ENCODE results near the gene PISD. TPM values are rescaled to one million over a fixed set of nuclear protein-coding genes. Genes with fewer than 3 reads are reported as not detected.
"Not testable (repeated sequence)": the region's sequence is repeated elsewhere in the genome, so short reads cannot be mapped to it uniquely, and the experiment has no call there.

The PISD gene
- total and polyA plus RNA-seq, 2 donors (not counting 3 experiments of a cell fraction or from before 2014, with no cell fraction given): 53.4 to 58.0 TPM

DNA sequence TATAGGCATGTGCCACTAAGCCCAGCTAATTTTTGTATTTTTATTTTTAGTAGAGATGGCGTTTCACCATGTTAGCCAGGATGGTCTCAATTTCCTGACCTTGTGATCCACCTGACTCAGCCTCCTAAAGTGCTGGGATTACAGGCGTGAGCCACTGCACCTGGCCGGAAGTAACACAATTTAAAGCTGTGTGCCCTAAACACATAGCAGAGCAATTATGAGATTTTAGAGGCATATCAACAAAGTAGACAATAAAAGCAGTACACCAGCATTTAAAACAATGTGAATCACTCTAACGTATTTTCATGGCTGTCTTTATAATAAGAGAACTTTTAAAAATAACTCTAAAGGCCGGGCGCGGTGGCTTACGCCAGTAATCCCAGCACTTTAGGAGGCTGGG is 45.5 kb upstream of the PISD start:
- H3K4me3 ChIP-seq (replicated peaks in 1 of 3; ENCODE audit: insufficient read depth in 1 of 3, low read depth in 1 of 3, low read length in 3 of 3): no peak overlapping the region
- dilution Hi-C loops (cut with MboI; ENCODE audit: extremely low pct_ligation_motif_present, low sequenced_read_pairs): no loop called here
- intact Hi-C loops (cut with micrococcal nuclease): no loop called here
- no peaks in the 10 kb centered on the region for H3K79me2 ChIP-seq (ENCODE audit: control insufficient read depth, insufficient read depth, low read length)
- no peaks in the 10 kb centered on the region for H3K4me1 ChIP-seq (ENCODE audit: control insufficient read depth, extremely low read depth, insufficient read depth, low read length)
- H3K27ac ChIP-seq (ENCODE audit: insufficient read depth, low read depth, low read length): no peak overlapping the region
- no peak overlapping the region for H3K4me2 ChIP-seq (ENCODE audit: insufficient read depth, low read length)
- FAIRE-seq (no peak), DNase-seq (ENCODE audit: low read depth, low spot score) (no peak)
- ChIA-PET POLR2A (no interaction called here), CTCF (interaction anchor here (1.4 kb wide), 1 partner anchor 42 kb away, joined by 3 read pairs; no protein-coding TSS in a partner anchor)
- H3K9ac ChIP-seq (replicated peaks; ENCODE audit: extremely low read depth, insufficient read depth, low read length): no peak overlapping the region
- H3K9me3 ChIP-seq (replicated peaks; ENCODE audit: control insufficient read depth, insufficient read depth, low read length): no peaks in the 10 kb centered on the region
- H3K9me1 ChIP-seq (replicated peaks; ENCODE audit: control insufficient read depth, extremely low read depth, insufficient read depth, low read length): no peaks in the 10 kb centered on the region
- BruUV-seq (replicated peaks): no TSS peak
- no peak for TF ChIP-seq JUN (IDR thresholded peaks at IDR 0.05; ENCODE audit: borderline replicate concordance, insufficient read depth, insufficient read length, low read depth)
- no peaks in the 10 kb centered on the region for H3K27me3 ChIP-seq (ENCODE audit: control insufficient read depth in 2 of 2, insufficient read depth in 2 of 2, low read length in 2 of 2)
- no peak overlapping the region for H2AFZ ChIP-seq (ENCODE audit: low read depth, low read length)
- H4K20me1 ChIP-seq (replicated peaks; ENCODE audit: control insufficient read depth, extremely low read depth, insufficient read depth, low read length): no peaks in the 10 kb centered on the region
- peaks cover 5 to 20% of the 10 kb centered on the region in 2 experiments for H3K36me3 ChIP-seq (ENCODE audit: control insufficient read depth in 2 of 2, extremely low read depth in 1 of 2, insufficient read depth in 2 of 2, low read length in 2 of 2)

DNA sequence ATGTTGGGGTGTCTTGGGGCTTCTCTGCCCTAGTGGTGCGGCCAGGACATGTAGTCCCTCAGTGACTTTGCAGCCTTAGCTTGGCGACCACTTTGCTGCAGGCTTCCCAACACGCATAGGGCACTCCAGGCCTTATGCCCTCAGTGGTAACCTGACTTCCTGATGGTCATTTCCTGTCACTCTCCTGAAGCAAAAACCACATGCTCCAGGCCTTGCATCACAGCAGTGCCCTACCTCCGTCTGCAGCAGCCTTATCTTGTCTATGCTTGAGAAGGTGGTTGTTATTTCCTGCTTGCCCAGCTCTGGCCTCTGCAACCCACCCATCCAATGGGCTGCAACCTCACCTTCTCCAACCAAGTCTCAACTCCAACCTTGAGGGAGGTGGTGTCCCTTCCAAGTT is 33.4 kb upstream of the PISD start:
- Histone ChIP-seq H3K27ac (ENCODE audit: insufficient read depth, low read depth, low read length) (no peak overlapping the region), H3K27me3 (ENCODE audit: control insufficient read depth in 2 of 2, insufficient read depth in 2 of 2, low read length in 2 of 2) (no peaks in the 10 kb centered on the region), H3K4me2 (ENCODE audit: insufficient read depth, low read length) (no peak overlapping the region), H3K9ac (replicated peaks; ENCODE audit: extremely low read depth, insufficient read depth, low read length) (no peak overlapping the region), H3K36me3 (ENCODE audit: control insufficient read depth in 2 of 2, extremely low read depth in 1 of 2, insufficient read depth in 2 of 2, low read length in 2 of 2) (peaks cover 4 to 16% of the 10 kb centered on the region in 2 experiments), H3K9me3 (replicated peaks; ENCODE audit: control insufficient read depth, insufficient read depth, low read length) (no peaks in the 10 kb centered on the region), H3K4me3 (replicated peaks in 1 of 3; ENCODE audit: insufficient read depth in 1 of 3, low read depth in 1 of 3, low read length in 3 of 3) (no peak overlapping the region), H3K4me1 (ENCODE audit: control insufficient read depth, extremely low read depth, insufficient read depth, low read length) (peaks cover 3% of the 10 kb centered on the region), H3K79me2 (ENCODE audit: control insufficient read depth, insufficient read depth, low read length) (no peaks in the 10 kb centered on the region), H3K9me1 (replicated peaks; ENCODE audit: control insufficient read depth, extremely low read depth, insufficient read depth, low read length) (no peaks in the 10 kb centered on the region), H2AFZ (ENCODE audit: low read depth, low read length) (no peak overlapping the region), H4K20me1 (replicated peaks; ENCODE audit: control insufficient read depth, extremely low read depth, insufficient read depth, low read length) (no peaks in the 10 kb centered on the region)
- TF ChIP-seq GATA2 (IDR thresholded peaks at IDR 0.05; ENCODE audit: insufficient read depth, insufficient read length, low read depth, low read length): no peak
- TF ChIP-seq, protein P1, sequence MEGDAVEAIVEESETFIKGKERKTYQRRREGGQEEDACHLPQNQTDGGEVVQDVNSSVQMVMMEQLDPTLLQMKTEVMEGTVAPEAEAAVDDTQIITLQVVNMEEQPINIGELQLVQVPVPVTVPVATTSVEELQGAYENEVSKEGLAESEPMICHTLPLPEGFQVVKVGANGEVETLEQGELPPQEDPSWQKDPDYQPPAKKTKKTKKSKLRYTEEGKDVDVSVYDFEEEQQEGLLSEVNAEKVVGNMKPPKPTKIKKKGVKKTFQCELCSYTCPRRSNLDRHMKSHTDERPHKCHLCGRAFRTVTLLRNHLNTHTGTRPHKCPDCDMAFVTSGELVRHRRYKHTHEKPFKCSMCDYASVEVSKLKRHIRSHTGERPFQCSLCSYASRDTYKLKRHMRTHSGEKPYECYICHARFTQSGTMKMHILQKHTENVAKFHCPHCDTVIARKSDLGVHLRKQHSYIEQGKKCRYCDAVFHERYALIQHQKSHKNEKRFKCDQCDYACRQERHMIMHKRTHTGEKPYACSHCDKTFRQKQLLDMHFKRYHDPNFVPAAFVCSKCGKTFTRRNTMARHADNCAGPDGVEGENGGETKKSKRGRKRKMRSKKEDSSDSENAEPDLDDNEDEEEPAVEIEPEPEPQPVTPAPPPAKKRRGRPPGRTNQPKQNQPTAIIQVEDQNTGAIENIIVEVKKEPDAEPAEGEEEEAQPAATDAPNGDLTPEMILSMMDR (IDR thresholded peaks at IDR 0.05; ENCODE audit: extremely low read depth in 1 of 2, insufficient read depth in 1 of 2, low read depth in 1 of 2, low read length in 2 of 2): no peak
- no peak for TF ChIP-seq EZH2 (IDR thresholded peaks at IDR 0.05; ENCODE audit: borderline replicate concordance, low read depth, low read length, severe bottlenecking)
- no peak for TF ChIP-seq MYC (IDR thresholded peaks at IDR 0.05; ENCODE audit: low read depth, low read length)
- no peak for TF ChIP-seq POLR2A (IDR thresholded peaks at IDR 0.05; ENCODE audit: low read depth, low read length)
- TF ChIP-seq POLR2AphosphoS5 (IDR thresholded peaks at IDR 0.05; ENCODE audit: insufficient read depth, low read depth, low read length): no peak
- no peak for TF ChIP-seq FOS (IDR thresholded peaks at IDR 0.05; ENCODE audit: borderline replicate concordance, insufficient read depth, low read length)
- TF ChIP-seq JUN (IDR thresholded peaks at IDR 0.05; ENCODE audit: borderline replicate concordance, insufficient read depth, insufficient read length, low read depth): no peak
- POLR2A ChIA-PET: no interaction called here
- intact Hi-C loops (cut with micrococcal nuclease): no loop called here
- FAIRE-seq: peak; percentile 12
- no peak for DNase-seq (ENCODE audit: low read depth, low spot score)
- dilution Hi-C loops (cut with MboI; ENCODE audit: extremely low pct_ligation_motif_present, low sequenced_read_pairs): no loop called here
- BruUV-seq (replicated peaks): no TSS peak
- CTCF ChIA-PET: interaction anchor here (0.9 to 1.0 kb wide), 2 partner anchors 23 to 30 kb away, joined by 3 read pairs; no protein-coding TSS in a partner anchor

DNA sequence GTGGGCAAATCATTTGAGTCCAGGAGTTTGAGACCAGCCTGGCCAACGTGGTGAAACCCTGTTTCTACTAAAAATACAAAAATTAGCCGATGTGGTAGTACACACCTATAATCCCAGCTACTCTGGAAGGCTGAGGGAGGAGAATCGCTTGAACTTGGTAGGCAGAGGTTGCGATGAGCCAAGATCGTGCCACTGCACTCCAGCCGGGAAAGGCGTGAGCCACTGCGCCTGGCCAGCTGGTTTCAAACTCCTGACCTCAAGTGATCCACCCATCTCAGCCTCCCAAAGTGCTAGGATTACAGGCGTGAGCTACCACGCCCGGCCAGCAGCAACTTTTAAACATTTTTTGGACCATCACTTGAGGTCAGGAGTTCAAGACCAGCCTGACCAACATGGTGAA is 32.0 kb upstream of the PISD start:
- H4K20me1 ChIP-seq (replicated peaks; ENCODE audit: control insufficient read depth, extremely low read depth, insufficient read depth, low read length); DNase-seq (ENCODE audit: low read depth, low spot score); FAIRE-seq; dilution Hi-C loops (cut with MboI; ENCODE audit: extremely low pct_ligation_motif_present, low sequenced_read_pairs); BruUV-seq (replicated peaks); H3K4me2 ChIP-seq (ENCODE audit: insufficient read depth, low read length); H3K27me3 ChIP-seq (ENCODE audit: control insufficient read depth in 2 of 2, insufficient read depth in 2 of 2, low read length in 2 of 2); H3K9me1 ChIP-seq (replicated peaks; ENCODE audit: control insufficient read depth, extremely low read depth, insufficient read depth, low read length); intact Hi-C loops (cut with micrococcal nuclease); H2AFZ ChIP-seq (ENCODE audit: low read depth, low read length); H3K4me3 ChIP-seq (replicated peaks in 1 of 3; ENCODE audit: insufficient read depth in 1 of 3, low read depth in 1 of 3, low read length in 3 of 3); H3K79me2 ChIP-seq (ENCODE audit: control insufficient read depth, insufficient read depth, low read length); POLR2A ChIA-PET; H3K4me1 ChIP-seq (ENCODE audit: control insufficient read depth, extremely low read depth, insufficient read depth, low read length); H3K9ac ChIP-seq (replicated peaks; ENCODE audit: extremely low read depth, insufficient read depth, low read length); H3K9me3 ChIP-seq (replicated peaks; ENCODE audit: control insufficient read depth, insufficient read depth, low read length); H3K27ac ChIP-seq (ENCODE audit: insufficient read depth, low read depth, low read length): not testable (repeated sequence)
- CTCF ChIA-PET: interaction anchor here (1.1 kb wide), 1 partner anchor 276 kb away, joined by 3 read pairs; no protein-coding TSS in a partner anchor
- peaks cover 4 to 16% of the 10 kb centered on the region in 2 experiments for H3K36me3 ChIP-seq (ENCODE audit: control insufficient read depth in 2 of 2, extremely low read depth in 1 of 2, insufficient read depth in 2 of 2, low read length in 2 of 2)
